Caki2 (cell line): ENCODE measurements around the gene SIK3. TPM values are rescaled to one million over a fixed set of nuclear protein-coding genes. Genes with fewer than 3 reads are reported as not detected.

ENCODE experiments used
- DNase-seq: peaks from one replicate; pipeline ENCODE4 v3.0.0-alpha.2; 2015; ENCODE audit warnings: low read depth
- in situ Hi-C: cut with HindIII; loops from 2 replicates; pipeline ENCODE4 v1.10.0; 2016; ENCODE audit warnings: low sequenced_read_pairs, low pct_unique_long_range_greater_than_20kb, mixed read lengths
- total RNA-seq: library from RNA; depleted of rRNA; stranded (reverse); fragments of >200 nt; shearing (Covaris generic); gene quantifications from 2 replicates; pipeline ENCODE4 v1.2.3, GENCODE V29; 2014; ENCODE audit warnings: low replicate concordance

SIK3 gene
- total RNA-seq, 1 experiment from 2014 or later, result 5.6 TPM

GRCh38 chr11:116901211-116901610 lies 197.0 kb downstream of the SIK3 start:
- in situ Hi-C loops, result no loop called here
- DNase-seq, result no peak

- no peak for DNase-seq
- in situ Hi-C loops, result no loop called here
Observed at GRCh38 chr11:116896211-116896610, 202.0 kb downstream of the SIK3 start.

GRCh38 chr11:116895048-116895757 lies 203.0 kb downstream of the SIK3 start:
- no peak for DNase-seq
- in situ Hi-C loops, result no loop called here

GRCh38 chr11:116893906-116894305 lies 204.3 kb downstream of the SIK3 start:
- in situ Hi-C loops, result no loop called here
- DNase-seq, result no peak

- DNase-seq, result no peak
- in situ Hi-C loops, result no loop called here
Observed at GRCh38 chr11:116893437-116893836, 204.8 kb downstream of the SIK3 start.

- in situ Hi-C loops, result no loop called here
Observed at GRCh38 chr11:116892374-116892773, 205.9 kb downstream of the SIK3 start.

GRCh38 chr11:116891746-116892145 lies 206.5 kb downstream of the SIK3 start:
- DNase-seq, result no peak
- in situ Hi-C loops, result no loop called here

More at GRCh38 chr11:116892374-116892773, 205.9 kb downstream of the SIK3 start:
- no peak for DNase-seq

GRCh38 chr11:116890607-116891006 lies 207.6 kb downstream of the SIK3 start:
- in situ Hi-C loops, result no loop called here
- DNase-seq, result no peak

- no peak for DNase-seq
- in situ Hi-C loops, result no loop called here
Observed at GRCh38 chr11:116890193-116890592, 208.0 kb downstream of the SIK3 start.

- in situ Hi-C loops, result no loop called here
- peak; percentile 4 for DNase-seq
Observed at GRCh38 chr11:116888884-116889549, 209.2 kb downstream of the SIK3 start.

GRCh38 chr11:116888024-116888423 lies 210.2 kb downstream of the SIK3 start:
- in situ Hi-C loops, result no loop called here
- DNase-seq, result no peak

- in situ Hi-C loops, result no loop called here
- DNase-seq, result no peak
Observed at GRCh38 chr11:116885951-116886655, 212.1 kb downstream of the SIK3 start.

GRCh38 chr11:116882386-116882785 lies 215.8 kb downstream of the SIK3 start:
- in situ Hi-C loops, result no loop called here
- no peak for DNase-seq

- DNase-seq, result no peak
- in situ Hi-C loops, result no loop called here
Observed at GRCh38 chr11:116881143-116881542, 217.1 kb downstream of the SIK3 start.

- in situ Hi-C loops, result no loop called here
- DNase-seq, result peak; percentile 31
Observed at GRCh38 chr11:116879800-116880625, 218.2 kb downstream of the SIK3 start.

- no peak for DNase-seq
- in situ Hi-C loops, result no loop called here
Observed at GRCh38 chr11:116876656-116877055, 221.6 kb downstream of the SIK3 start.

- in situ Hi-C loops, result no loop called here
- no peak for DNase-seq
Observed at GRCh38 chr11:116875194-116875593, 223.0 kb downstream of the SIK3 start.

GRCh38 chr11:116874251-116874650 lies 224.0 kb downstream of the SIK3 start:
- no peak for DNase-seq
- in situ Hi-C loops, result no loop called here
